Aorta (tissue), 4 donors: ENCODE measurements around the gene TSNAXIP1. TPM values are rescaled to one million over a fixed set of nuclear protein-coding genes. Genes with fewer than 3 reads are reported as not detected.

Source experiments
- polyA plus RNA-seq, 2 donors: library from polyadenylated mRNA; stranded (reverse); fragments of 200-250 nt; gene quantifications; one replicate each; pipeline ENCODE4 v1.2.3, GENCODE V29; 2013
- total RNA-seq, 2 donors: library from RNA; stranded (reverse); fragmentation: NEBNext Ultra II Directional; extraction: Animal tissue kit (Norgen Biotek cat#: 25700); gene quantifications; one replicate each; pipeline ENCODE4 v1.2.1, GENCODE V29; 2021
- donor health status: healthy with polysubstance abuse.
- donor health status: Bipolar disorder and iron deficiency.
- donor health status: DM: no; HTN: no; CAD: no.
- donor health status: DM: yes; HTN: yes; CAD: no.

The TSNAXIP1 gene
- total and polyA plus RNA-seq, 4 donors, result 0.84 to 7.3 (median 1.1) TPM; not detected in 1

Other genes starting within 250 kb of the TSNAXIP1 start
- 10 to 100 TPM; 28.5 to 35.8 TPM for gene CTCF, start 244.4 kb upstream of the TSNAXIP1 start, total RNA-seq
- gene CTCF, start 244.4 kb upstream of the TSNAXIP1 start, polyA plus RNA-seq, result 10 to 100 TPM; 16.5 to 25.8 TPM
- 1 to 10 TPM; 3.0 to 4.0 TPM for gene CARMIL2, start 161.7 kb upstream of the TSNAXIP1 start, total RNA-seq
- 1 to 10 TPM in 1 of 2 donors, under 1 TPM in 1; 0.13 to 3.7 TPM for gene CARMIL2, start 161.7 kb upstream of the TSNAXIP1 start, polyA plus RNA-seq
- 10 to 100 TPM; 15.7 to 21.9 TPM for gene ACD, start 146.6 kb upstream of the TSNAXIP1 start, total RNA-seq
- gene ACD, start 146.6 kb upstream of the TSNAXIP1 start, polyA plus RNA-seq, result 10 to 100 TPM in 1 of 2 donors, 1 to 10 TPM in 1; 7.0 to 34.6 TPM
- gene PARD6A, start 145.9 kb upstream of the TSNAXIP1 start, total RNA-seq, result 1 to 10 TPM; 3.9 to 5.3 TPM
- 1 to 10 TPM; 5.9 to 7.8 TPM for gene PARD6A, start 145.9 kb upstream of the TSNAXIP1 start, polyA plus RNA-seq
- 10 to 100 TPM in 1 of 2 donors, 1 to 10 TPM in 1; 9.7 to 15.2 TPM for gene ENKD1, start 140.1 kb upstream of the TSNAXIP1 start, total RNA-seq
- 10 to 100 TPM; 13.3 to 73.8 TPM for gene ENKD1, start 140.1 kb upstream of the TSNAXIP1 start, polyA plus RNA-seq
- 1 to 10 TPM; 2.6 to 7.9 TPM for gene C16orf86, start 140.1 kb upstream of the TSNAXIP1 start, total RNA-seq
- 10 to 100 TPM in 1 of 2 donors, 1 to 10 TPM in 1; 3.1 to 14.4 TPM for gene C16orf86, start 140.1 kb upstream of the TSNAXIP1 start, polyA plus RNA-seq
- 10 to 100 TPM; 18.7 to 27.3 TPM for gene GFOD2, start 87.6 kb upstream of the TSNAXIP1 start, total RNA-seq
- gene GFOD2, start 87.6 kb upstream of the TSNAXIP1 start, polyA plus RNA-seq, result 1 to 10 TPM; 7.4 to 8.5 TPM
- 10 to 100 TPM; 17.7 to 21.6 TPM for gene RANBP10, start 329 bp upstream of the TSNAXIP1 start, total RNA-seq
- gene RANBP10, start 329 bp upstream of the TSNAXIP1 start, polyA plus RNA-seq, result 10 to 100 TPM in 1 of 2 donors, 1 to 10 TPM in 1; 5.5 to 11.9 TPM
- 10 to 100 TPM; 21.5 to 24.7 TPM for gene THAP11, start 35.4 kb downstream of the TSNAXIP1 start, total RNA-seq
- gene THAP11, start 35.4 kb downstream of the TSNAXIP1 start, polyA plus RNA-seq, result 10 to 100 TPM; 18.0 to 18.6 TPM
- gene NUTF2, start 40.0 kb downstream of the TSNAXIP1 start, total RNA-seq, result 10 to 100 TPM; 80.7 to 88.2 TPM
- gene NUTF2, start 40.0 kb downstream of the TSNAXIP1 start, polyA plus RNA-seq, result 100 to 1,000 TPM in 1 of 2 donors, 10 to 100 TPM in 1; 95.4 to 130 TPM
- 10 to 100 TPM; 39.8 to 57.9 TPM for gene CENPT, start 40.8 kb downstream of the TSNAXIP1 start, total RNA-seq
- gene CENPT, start 40.8 kb downstream of the TSNAXIP1 start, polyA plus RNA-seq, result 100 to 1,000 TPM in 1 of 2 donors, 10 to 100 TPM in 1; 28.3 to 168 TPM
- gene EDC4, start 66.2 kb downstream of the TSNAXIP1 start, total RNA-seq, result 10 to 100 TPM; 46.9 to 53.2 TPM
- gene EDC4, start 66.2 kb downstream of the TSNAXIP1 start, polyA plus RNA-seq, result 10 to 100 TPM; 14.4 to 66.4 TPM
- 1 to 10 TPM in 1 of 2 donors, not detected in 1; 2.1 TPM for gene NRN1L, start 78.0 kb downstream of the TSNAXIP1 start, total RNA-seq
- gene NRN1L, start 78.0 kb downstream of the TSNAXIP1 start, polyA plus RNA-seq, result 1 to 10 TPM; 1.5 to 3.2 TPM
- gene PSKH1, start 86.4 kb downstream of the TSNAXIP1 start, total RNA-seq, result 10 to 100 TPM; 29.6 to 30.4 TPM
- gene PSKH1, start 86.4 kb downstream of the TSNAXIP1 start, polyA plus RNA-seq, result 10 to 100 TPM; 15.2 to 16.2 TPM
- gene CTRL, start 125.0 kb downstream of the TSNAXIP1 start, total RNA-seq, result under 1 TPM; 0.84 to 0.90 TPM
- gene CTRL, start 125.0 kb downstream of the TSNAXIP1 start, polyA plus RNA-seq, result 1 to 10 TPM in 1 of 2 donors, not detected in 1; 3.5 TPM
- gene PSMB10, start 130.0 kb downstream of the TSNAXIP1 start, total RNA-seq, result 10 to 100 TPM; 27.7 to 39.1 TPM
- 10 to 100 TPM; 52.3 to 84.3 TPM for gene PSMB10, start 130.0 kb downstream of the TSNAXIP1 start, polyA plus RNA-seq
- 10 to 100 TPM; 43.9 to 47.8 TPM for gene LCAT, start 137.2 kb downstream of the TSNAXIP1 start, total RNA-seq
- 100 to 1,000 TPM in 1 of 2 donors, 10 to 100 TPM in 1; 10.6 to 178 TPM for gene LCAT, start 137.2 kb downstream of the TSNAXIP1 start, polyA plus RNA-seq
- gene SLC12A4, start 161.7 kb downstream of the TSNAXIP1 start, total RNA-seq, result 100 to 1,000 TPM; 125 to 139 TPM
- 10 to 100 TPM; 15.8 to 87.0 TPM for gene SLC12A4, start 161.7 kb downstream of the TSNAXIP1 start, polyA plus RNA-seq
- gene DPEP3, start 173.6 kb downstream of the TSNAXIP1 start, total RNA-seq, result not detected
- not detected for gene DPEP3, start 173.6 kb downstream of the TSNAXIP1 start, polyA plus RNA-seq
- 10 to 100 TPM in 1 of 2 donors, 1 to 10 TPM in 1; 1.7 to 10.4 TPM for gene DPEP2, start 192.6 kb downstream of the TSNAXIP1 start, total RNA-seq
- 1 to 10 TPM; 1.0 to 2.1 TPM for gene DPEP2, start 192.6 kb downstream of the TSNAXIP1 start, polyA plus RNA-seq
- not detected for gene DPEP2NB, start 209.0 kb downstream of the TSNAXIP1 start, total RNA-seq
- gene DPEP2NB, start 209.0 kb downstream of the TSNAXIP1 start, polyA plus RNA-seq, result not detected
- gene DDX28, start 216.3 kb downstream of the TSNAXIP1 start, total RNA-seq, result 1 to 10 TPM; 4.3 to 5.3 TPM
- gene DDX28, start 216.3 kb downstream of the TSNAXIP1 start, polyA plus RNA-seq, result 1 to 10 TPM; 3.6 to 4.8 TPM
- 10 to 100 TPM in 1 of 2 donors, 1 to 10 TPM in 1; 5.4 to 13.1 TPM for gene DUS2, start 216.4 kb downstream of the TSNAXIP1 start, total RNA-seq
- 1 to 10 TPM; 3.0 to 8.9 TPM for gene DUS2, start 216.4 kb downstream of the TSNAXIP1 start, polyA plus RNA-seq